Measurements from ENCODE around the gene CSGALNACT2.
"Not testable (repeated sequence)": the region's sequence is repeated elsewhere in the genome, so short reads cannot be mapped to it uniquely, and the experiment has no call there.

Gene CSGALNACT2

DNA sequence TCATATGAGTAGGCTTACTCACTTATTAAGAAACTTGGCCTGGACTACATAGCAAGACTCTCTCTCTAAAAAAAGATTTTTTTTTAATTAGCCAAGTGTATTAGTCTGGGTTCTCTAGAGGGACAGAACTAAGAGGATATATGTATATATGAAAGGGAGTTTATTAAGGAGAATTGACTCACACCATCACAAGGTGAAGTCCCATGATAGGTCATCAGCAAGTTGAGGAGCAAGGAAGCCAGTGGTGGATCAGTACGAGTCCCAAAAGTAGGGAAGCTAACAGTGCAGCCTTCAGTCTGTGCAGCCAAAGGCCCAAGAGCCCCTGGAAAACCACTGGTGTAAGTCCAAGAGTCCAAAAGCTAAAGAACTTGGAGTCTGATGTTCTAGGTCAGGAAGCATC lies 7.7 kb downstream of the CSGALNACT2 start:
- DNase-seq: not testable (repeated sequence)

DNA sequence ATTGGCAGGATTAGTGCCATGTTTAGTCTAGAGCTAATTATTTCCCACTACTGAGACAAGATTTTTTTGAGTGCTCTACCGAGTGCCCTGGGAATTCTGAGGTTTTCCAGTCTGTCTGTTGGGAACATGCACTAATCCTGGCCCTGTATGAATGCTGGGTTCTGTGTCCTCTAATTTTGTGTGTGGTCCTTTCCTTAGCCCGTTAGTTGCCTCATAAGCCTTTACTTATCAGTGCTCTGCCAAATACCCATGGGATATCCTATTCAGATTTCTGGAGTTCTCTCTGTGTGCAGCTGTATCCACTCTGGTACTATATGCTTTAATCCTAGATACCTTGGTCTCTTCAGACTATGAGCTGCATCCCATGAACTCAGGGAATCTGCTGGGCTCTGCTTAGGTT lies 13.1 kb downstream of the CSGALNACT2 start:
- DNase-seq: no peak

GRCh38 chr10:43153901-43154300 lies 15.7 kb downstream of the CSGALNACT2 start:
- DNase-seq: no peak

DNA sequence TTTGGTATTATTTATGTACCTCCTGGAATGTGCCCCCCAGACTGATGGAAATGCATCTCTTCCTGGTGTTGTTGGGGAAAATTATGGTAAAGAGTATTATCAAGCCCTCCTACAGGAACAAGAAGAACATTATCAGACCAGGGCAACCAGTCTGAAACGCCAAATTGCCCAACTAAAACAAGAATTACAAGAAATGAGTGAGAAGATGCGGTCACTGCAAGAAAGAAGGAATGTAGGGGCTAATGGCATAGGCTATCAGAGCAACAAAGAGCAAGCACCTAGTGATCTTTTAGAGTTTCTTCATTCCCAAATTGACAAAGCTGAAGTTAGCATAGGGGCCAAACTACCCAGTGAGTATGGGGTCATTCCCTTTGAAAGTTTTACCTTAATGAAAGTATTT lies 17.0 kb downstream of the CSGALNACT2 start:
- no peak for DNase-seq

- no peak for DNase-seq
Observed at GRCh38 chr10:43155741-43156140, 17.5 kb downstream of the CSGALNACT2 start.

- DNase-seq: no peak
Observed at GRCh38 chr10:43156590-43157341, 18.5 kb downstream of the CSGALNACT2 start.

- no peak for DNase-seq
Observed at GRCh38 chr10:43158636-43159035, 20.4 kb downstream of the CSGALNACT2 start.

- DNase-seq: no peak
Observed at GRCh38 chr10:43160046-43160920, 22.0 kb downstream of the CSGALNACT2 start.

- no peak for DNase-seq
Observed at GRCh38 chr10:43160921-43161255, 22.6 kb downstream of the CSGALNACT2 start.

DNA sequence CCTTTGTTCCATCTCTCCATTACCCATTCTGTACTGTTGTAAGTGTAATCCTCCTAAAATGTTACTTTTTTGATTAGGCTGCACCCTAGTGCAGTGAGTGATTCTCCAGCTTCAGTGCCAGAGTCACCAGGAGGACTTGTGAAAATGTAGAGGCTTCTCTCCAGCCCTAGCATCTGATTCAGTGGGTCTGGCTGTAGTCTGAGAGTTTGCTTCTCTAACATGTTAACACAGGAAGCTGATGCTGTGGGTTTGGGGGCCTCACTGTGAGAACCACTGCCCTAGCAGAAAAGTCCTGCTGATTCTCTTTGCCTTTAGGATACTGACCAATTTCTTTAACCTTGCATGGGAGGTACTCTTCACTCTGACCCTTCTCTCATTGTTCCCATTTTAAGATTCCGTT lies 24.4 kb downstream of the CSGALNACT2 start:
- DNase-seq: no peak

- DNase-seq: no peak
Observed at GRCh38 chr10:43166207-43166879, 28.1 kb downstream of the CSGALNACT2 start.

DNA sequence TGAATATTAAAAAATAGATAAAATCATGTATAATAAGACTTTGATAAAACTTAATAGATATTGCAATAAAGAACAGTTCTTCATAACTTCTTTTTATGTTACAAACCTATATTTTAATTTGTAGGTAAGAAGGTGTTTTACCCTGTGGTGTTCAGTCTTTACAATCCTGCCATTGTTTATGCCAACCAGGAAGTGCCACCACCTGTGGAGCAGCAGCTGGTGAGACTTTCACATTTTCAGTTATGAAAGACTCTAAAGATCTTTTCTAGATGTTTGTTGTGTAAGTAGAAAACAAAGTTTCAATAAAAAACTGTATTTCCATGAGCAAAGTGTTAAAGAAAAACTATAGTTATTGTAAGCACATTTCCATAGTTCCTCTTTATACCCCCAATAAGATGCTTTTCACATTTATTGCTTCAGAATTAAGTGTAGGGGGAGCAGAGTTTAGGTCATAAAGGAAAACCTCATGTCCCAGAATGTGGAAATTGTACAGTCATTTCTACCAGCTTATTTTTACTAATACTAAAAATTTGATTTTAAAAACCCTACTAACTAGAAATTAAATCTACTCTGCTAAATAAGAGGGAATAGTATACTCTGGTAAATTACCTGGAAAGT lies 28.7 kb downstream of the CSGALNACT2 start:
- no peak for DNase-seq

DNA sequence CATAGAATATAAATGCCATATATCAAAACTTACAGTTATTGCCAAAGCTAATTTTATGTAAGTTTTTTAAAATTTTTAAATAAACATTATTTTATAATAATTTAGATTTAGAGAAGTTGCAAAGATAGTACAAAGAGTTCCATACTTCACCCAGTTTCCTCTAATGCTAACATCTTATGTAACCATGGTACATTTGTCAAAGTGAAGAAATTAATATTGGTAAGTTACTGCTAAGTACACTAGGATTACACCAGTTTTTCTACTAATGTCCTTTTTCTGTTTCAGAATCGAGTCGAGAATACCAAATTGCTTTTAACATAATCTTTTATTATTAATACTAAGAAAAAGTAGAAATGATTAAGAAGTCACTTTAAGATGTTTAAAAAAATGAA lies 29.2 kb downstream of the CSGALNACT2 start:
- DNase-seq: no peak

GRCh38 chr10:43170491-43170890 lies 32.2 kb downstream of the CSGALNACT2 start:
- DNase-seq: no peak

DNA sequence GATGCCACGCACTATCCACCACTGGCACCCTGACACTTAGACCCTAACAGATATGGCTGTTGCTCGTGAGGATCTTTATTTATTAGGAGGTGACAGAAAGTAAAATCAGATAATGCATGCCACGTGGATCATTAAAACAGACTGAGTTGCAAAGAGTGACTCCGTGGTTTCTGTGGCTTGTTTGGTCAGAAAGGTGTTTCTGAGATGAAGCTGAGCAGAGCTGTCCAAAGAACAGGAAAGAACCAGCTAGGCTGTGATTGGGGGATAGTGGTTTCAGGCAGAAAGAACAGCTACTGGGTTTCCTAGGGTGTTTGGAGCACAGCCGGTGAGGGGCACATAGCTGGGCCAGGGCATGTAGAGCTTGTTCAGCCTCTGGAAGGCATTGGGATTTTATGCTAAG lies 34.4 kb downstream of the CSGALNACT2 start:
- peak; percentile 10 for DNase-seq

DNA sequence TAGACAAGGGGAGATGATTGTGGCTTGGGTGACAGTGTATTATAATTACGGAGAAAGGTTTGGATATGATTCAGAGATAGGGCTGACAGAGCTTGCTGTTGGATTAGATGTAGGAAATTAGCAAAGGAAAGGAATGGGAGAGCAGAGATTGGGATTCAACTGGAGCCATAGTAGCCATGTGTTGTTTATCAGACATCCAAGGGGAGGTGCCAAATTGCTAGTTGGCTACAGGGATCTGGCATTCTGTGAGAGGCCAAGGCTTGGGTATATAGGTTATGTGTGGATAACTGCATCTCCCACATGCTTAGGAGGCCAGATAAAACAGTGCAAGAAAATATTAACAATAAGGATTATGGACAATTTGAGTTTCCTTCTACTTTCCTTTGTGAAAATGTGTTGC lies 34.9 kb downstream of the CSGALNACT2 start:
- no peak for DNase-seq

DNA sequence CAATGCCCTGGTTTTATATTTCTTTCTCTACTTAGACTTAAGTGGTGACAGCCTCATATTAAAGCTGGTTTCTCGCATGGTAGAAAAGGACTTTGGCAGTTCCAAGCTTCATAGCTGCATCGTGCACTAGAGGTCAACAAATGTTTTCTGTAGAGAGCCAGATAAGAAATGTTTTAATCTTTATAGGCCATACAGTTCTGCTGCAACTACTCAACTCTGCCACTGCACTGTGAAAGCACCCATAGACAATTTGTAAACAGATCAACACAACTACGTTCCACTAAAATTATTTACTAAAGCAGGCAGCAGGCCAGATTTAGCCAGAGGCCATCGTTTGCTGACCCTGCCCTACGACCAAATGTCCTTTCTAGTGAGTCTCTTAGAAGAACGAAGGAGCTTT lies 36.7 kb downstream of the CSGALNACT2 start:
- DNase-seq: no peak

GRCh38 chr10:43176271-43176670 lies 38.0 kb downstream of the CSGALNACT2 start:
- no peak for DNase-seq

- no peak for DNase-seq
Observed at GRCh38 chr10:43177595-43177994, 39.4 kb downstream of the CSGALNACT2 start.

DNA sequence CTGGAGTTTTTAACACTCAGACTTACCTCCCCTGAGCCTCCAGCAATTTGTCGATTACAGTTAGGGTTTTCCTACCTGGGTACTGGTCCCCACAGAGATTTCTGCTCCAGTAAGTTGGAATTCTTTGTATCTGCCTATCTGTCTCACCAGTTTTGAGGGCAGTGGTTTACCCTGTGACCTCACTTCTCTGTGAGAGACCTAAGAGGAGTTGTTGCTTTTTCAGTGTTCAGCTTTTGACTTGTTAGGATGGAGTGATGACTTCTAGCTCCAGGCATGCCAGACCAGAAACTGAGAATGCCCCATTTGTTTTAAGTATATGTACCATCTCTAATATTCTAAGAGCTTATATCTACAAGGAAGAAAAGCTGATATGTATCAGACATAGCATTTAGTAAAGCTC lies 42.9 kb downstream of the CSGALNACT2 start:
- no peak for DNase-seq

DNA sequence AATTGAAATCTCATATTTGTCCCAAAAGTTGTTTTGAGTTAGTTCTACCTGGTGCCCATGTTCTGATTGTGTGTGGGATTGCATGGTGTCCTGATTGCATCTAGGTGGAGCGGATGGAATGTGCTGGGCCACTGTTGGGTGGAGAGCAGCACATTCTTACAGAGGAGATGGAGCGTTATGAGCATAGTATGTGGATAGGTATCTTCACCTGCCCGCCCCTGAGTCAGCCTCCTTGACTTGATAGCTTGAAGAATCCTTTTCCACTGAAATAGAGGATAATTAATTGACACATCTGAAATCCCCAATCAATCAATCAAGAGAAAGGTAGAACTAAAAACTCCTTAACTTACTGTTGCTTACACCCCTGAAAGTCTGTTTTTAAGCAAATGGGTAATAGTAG lies 45.5 kb downstream of the CSGALNACT2 start:
- not testable (repeated sequence) for DNase-seq

DNA sequence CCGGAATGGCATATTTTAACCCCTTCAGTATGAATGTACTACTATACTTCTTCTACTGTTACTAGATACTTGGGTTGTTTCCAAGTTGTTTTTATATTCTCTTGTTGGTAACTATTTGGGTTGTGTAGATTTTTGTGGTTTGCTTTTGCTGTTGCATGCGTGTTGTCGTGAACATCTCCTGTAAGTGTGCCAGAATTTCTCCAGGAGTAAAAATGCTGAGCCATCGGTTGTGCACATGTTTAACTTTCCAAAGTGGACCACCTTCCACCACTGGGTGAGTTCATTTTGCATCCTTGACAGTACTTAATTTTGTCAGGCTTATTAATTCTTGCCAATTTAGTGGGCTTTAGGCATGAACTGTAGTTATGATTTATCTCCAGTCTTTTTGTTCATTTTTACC lies 47.9 kb downstream of the CSGALNACT2 start:
- no peak for DNase-seq

GRCh38 chr10:43187213-43187612 lies 49.0 kb downstream of the CSGALNACT2 start:
- no peak for DNase-seq
